ENCODE results near the gene SMIM3. TPM values are rescaled to one million over a fixed set of nuclear protein-coding genes. Genes with fewer than 3 reads are reported as not detected.
"Not testable (repeated sequence)": the region's sequence is repeated elsewhere in the genome, so short reads cannot be mapped to it uniquely, and the experiment has no call there.

Gene SMIM3
- total RNA-seq: 2.4 TPM

- DNase-seq (ENCODE audit: low spot score in 2 of 2): peak in 1 of 2 donors; percentile 60
- no peak for FAIRE-seq
Observed at GRCh38 chr5:150778517-150779396, at the start of gene SMIM3. SMIM3 (plus strand) TSS chr5:150778757; CDS start chr5:150795441, 16,684 bp downstream.

- DNase-seq (ENCODE audit: low spot score in 2 of 2) (no peak), FAIRE-seq (no peak)
Observed at GRCh38 chr5:150729859-150730258, 48.7 kb upstream of the SMIM3 start.

- no peak for FAIRE-seq
- DNase-seq (ENCODE audit: low spot score in 2 of 2): peak in 1 of 2 donors; percentile 9
Observed at GRCh38 chr5:150731669-150732242, 46.8 kb upstream of the SMIM3 start.

GRCh38 chr5:150734579-150735384, 43.8 kb upstream of the SMIM3 start:
- no peak for DNase-seq (ENCODE audit: low spot score in 2 of 2)
- no peak for FAIRE-seq

GRCh38 chr5:150738862-150739261, 39.7 kb upstream of the SMIM3 start:
- DNase-seq (ENCODE audit: low spot score in 2 of 2) (no peak), FAIRE-seq (no peak)

- no peak for FAIRE-seq
- DNase-seq (ENCODE audit: low spot score in 2 of 2): no peak
Observed at GRCh38 chr5:150740992-150741391, 37.6 kb upstream of the SMIM3 start.

- FAIRE-seq: not testable (repeated sequence)
Observed at GRCh38 chr5:150742455-150743141, 36.0 kb upstream of the SMIM3 start.

GRCh38 chr5:150743142-150743488, 35.4 kb upstream of the SMIM3 start:
- DNase-seq (ENCODE audit: low spot score in 2 of 2); FAIRE-seq: not testable (repeated sequence)

More at GRCh38 chr5:150742455-150743141, 36.0 kb upstream of the SMIM3 start:
- not testable (repeated sequence) for DNase-seq (ENCODE audit: low spot score in 2 of 2)

GRCh38 chr5:150750469-150750868, 28.1 kb upstream of the SMIM3 start:
- FAIRE-seq (no peak), DNase-seq (ENCODE audit: low spot score in 2 of 2) (no peak)

GRCh38 chr5:150751096-150751891, 27.3 kb upstream of the SMIM3 start:
- no peak for FAIRE-seq
- no peak for DNase-seq (ENCODE audit: low spot score in 2 of 2)

- DNase-seq (ENCODE audit: low spot score in 2 of 2) (no peak), FAIRE-seq (no peak)
Observed at GRCh38 chr5:150753463-150753862, 25.1 kb upstream of the SMIM3 start.

GRCh38 chr5:150753863-150754262, 24.7 kb upstream of the SMIM3 start:
- no peak for FAIRE-seq
- no peak for DNase-seq (ENCODE audit: low spot score in 2 of 2)

- DNase-seq (ENCODE audit: low spot score in 2 of 2) (no peak), FAIRE-seq (no peak)
Observed at GRCh38 chr5:150757087-150757649, 21.4 kb upstream of the SMIM3 start.

- DNase-seq (ENCODE audit: low spot score in 2 of 2) (no peak), FAIRE-seq (no peak)
Observed at GRCh38 chr5:150758203-150758530, 20.4 kb upstream of the SMIM3 start.

- DNase-seq (ENCODE audit: low spot score in 2 of 2) (peak; percentile 74 to 86), FAIRE-seq (peak; percentile 91)
Observed at GRCh38 chr5:150758531-150759333, 19.8 kb upstream of the SMIM3 start, which contains the start of gene DCTN4. DCTN4 (minus strand) TSS chr5:150759017; CDS start chr5:150758993, 24 bp downstream.

- no peak for FAIRE-seq
Observed at GRCh38 chr5:150759334-150759583, 19.3 kb upstream of the SMIM3 start.

GRCh38 chr5:150762211-150762610, 16.3 kb upstream of the SMIM3 start:
- no peak for FAIRE-seq
- no peak for DNase-seq (ENCODE audit: low spot score in 2 of 2)

More at GRCh38 chr5:150759334-150759583, 19.3 kb upstream of the SMIM3 start:
- no peak for DNase-seq (ENCODE audit: low spot score in 2 of 2)

- no peak for DNase-seq (ENCODE audit: low spot score in 2 of 2)
- FAIRE-seq: no peak
Observed at GRCh38 chr5:150763023-150763769, 15.4 kb upstream of the SMIM3 start.
